Left lung (tissue), 14 donors: Measurements from ENCODE around the gene LIMS4. TPM values are rescaled to one million over a fixed set of nuclear protein-coding genes. Genes with fewer than 3 reads are reported as not detected.
"Not testable (repeated sequence)": the region's sequence is repeated elsewhere in the genome, so short reads cannot be mapped to it uniquely, and the experiment has no call there.

Experiments
- ATAC-seq: fragments of 200-7000 bp; cut with Tn5 transposase; one replicate; pipeline ENCODE4 v1.9.1; 2020; ENCODE audit warnings: moderate library complexity
- DNase-seq, 4 donors: peaks; one replicate each; pipeline ENCODE4 v3.0.0-alpha.2; 2013 to 2020
- H3K27ac ChIP-seq, 2 donors: fragments of 200-600 bp; sonication (generic) in 1 of 2; one replicate each; pipeline versions ENCODE4 v1.5.0 to v1.8.0; 2020 to 2021
- H3K27me3 ChIP-seq, 2 donors: fragments of 200-600 bp; sonication (generic) in 1 of 2; one replicate each; pipeline versions ENCODE4 v1.5.0 to v1.8.0; 2020 to 2021
- H3K36me3 ChIP-seq, 2 donors: fragments of 200-600 bp; sonication (generic) in 1 of 2; one replicate each; pipeline versions ENCODE4 v1.5.0 to v1.8.0; 2020 to 2021
- H3K4me1 ChIP-seq, 2 donors: fragments of 200-600 bp; one replicate each; pipeline ENCODE4 v1.8.0; 2021
- H3K4me3 ChIP-seq, 2 donors: fragments of 200-600 bp; sonication (generic) in 1 of 2; one replicate each; pipeline versions ENCODE4 v1.5.0 to v1.8.0; 2020 to 2021; ENCODE audit warnings: mild to moderate bottlenecking in 1 of 2
- H3K9me3 ChIP-seq, 2 donors: fragments of 200-600 bp; sonication (generic) in 1 of 2; one replicate each; pipeline versions ENCODE4 v1.5.0 to v1.8.0; 2020 to 2021
- intact Hi-C, 2 donors: fragments of 100-400 bp; cut with DNase I; formaldehyde crosslinking; loops; one replicate each; pipeline versions ENCODE4 v1.11.2 to v1.14.2; 2022
- long read RNA-seq, 12 donors: library from polyadenylated mRNA in 2 of 12; unstranded in 2 of 12; transcript quantifications; one replicate each; pipeline ENCODE4 v2.0.0 and lab custom pipeline, GENCODE V29; 2019 to 2026
- polyA plus RNA-seq, 6 donors: library from polyadenylated mRNA; unstranded; fragments of 120-200 nt; gene quantifications; one replicate each; pipeline ENCODE4 v1.2.1, GENCODE V29; 2013; ENCODE audit not compliant: insufficient read length in 6 of 6
- total RNA-seq, 2 donors: library from RNA; stranded (reverse); fragmentation: NEBNext Ultra II Directional; extraction: Animal tissue kit (Norgen Biotek cat#: 25700); gene quantifications; one replicate each; pipeline ENCODE4 v1.2.1, GENCODE V29; 2021
- donor health status: DM: no; HTN: yes; CAD: no.
- donor health status: DM: no; HTN: no; CAD: no.

Gene LIMS4
- total RNA-seq (1 to 10 TPM; 1.6 to 2.0 TPM), polyA plus RNA-seq (1 to 10 TPM; 1.0 to 4.5 (median 2.5) TPM)
- long read RNA-seq, donor 1, result 0 reads
- long read RNA-seq, donor 2, result 0 reads
- long read RNA-seq, donor 3, result 0 reads
- long read RNA-seq, donor 4, partial matches to known transcripts, result 1 of 1 reads
- long read RNA-seq, donor 4, other reads (novel, unspliced or antisense), result 0 of 1 reads
- long read RNA-seq, donor 5, result 0 reads
- long read RNA-seq, donor 6, partial matches to known transcripts, result 0 of 1 reads
- long read RNA-seq, donor 6, other reads (novel, unspliced or antisense), result 0 of 1 reads
- long read RNA-seq, donor 7, result 0 reads
- long read RNA-seq, donor 8, result 0 reads
- long read RNA-seq, donor 9, result 0 reads
- long read RNA-seq, donor 10, partial matches to known transcripts, result 0 of 1 reads
- long read RNA-seq, donor 10, other reads (novel, unspliced or antisense), result 0 of 1 reads
- long read RNA-seq, donor 11, result 0 reads
- long read RNA-seq, donor 12, partial matches to known transcripts, result 0 of 1 reads
- long read RNA-seq, donor 12, other reads (novel, unspliced or antisense), result 0 of 1 reads

DNA sequence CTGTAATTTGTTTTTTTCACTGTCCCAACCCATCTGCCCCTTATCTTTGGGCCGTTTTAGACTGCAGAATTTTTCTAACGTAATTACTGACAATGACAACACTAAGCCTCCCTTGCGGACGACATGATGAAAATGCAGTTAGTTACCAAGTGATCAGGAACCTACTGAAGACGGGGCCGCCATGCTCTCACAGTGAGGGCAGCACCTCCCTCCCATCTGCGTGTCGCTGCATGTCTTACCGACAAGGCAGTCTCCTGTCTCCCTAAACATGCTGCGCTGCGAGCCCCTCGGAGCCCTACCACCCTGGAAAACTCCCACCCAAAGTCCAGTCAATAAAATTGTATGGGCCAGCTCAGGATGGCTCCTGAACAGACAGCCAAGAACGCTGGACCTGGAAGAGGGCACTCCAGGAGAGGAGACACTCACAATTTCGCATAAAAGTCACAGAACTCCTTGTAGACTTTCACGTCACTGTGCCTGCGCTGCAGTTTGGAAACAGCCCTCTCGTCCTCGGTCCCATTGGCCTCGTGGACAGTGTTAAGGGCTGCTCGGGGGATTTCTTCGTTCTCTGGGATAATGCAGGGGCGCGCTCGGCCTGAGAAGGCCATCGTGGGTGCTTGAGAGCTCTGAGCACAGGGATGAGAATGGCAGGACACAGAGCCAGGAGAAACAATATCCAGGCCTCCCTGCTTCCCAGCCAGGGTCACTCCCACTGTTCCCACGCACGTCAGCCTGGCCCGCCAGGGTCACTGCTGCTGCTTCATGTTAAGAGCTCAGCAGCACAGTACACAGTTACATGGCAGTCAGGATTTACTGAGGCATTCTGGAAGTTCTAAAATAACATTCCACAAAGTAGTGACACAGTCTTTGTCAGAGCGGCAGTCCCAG is at the start of gene LIMS4:
Gene LIMS4 (minus strand): TSS at position 646 of the 888 bp plus-strand sequence. CDS start 38 bp downstream, at position 608.
- H3K36me3 ChIP-seq, H3K4me3 ChIP-seq, H3K27ac ChIP-seq, H3K9me3 ChIP-seq, H3K27me3 ChIP-seq, H3K4me1 ChIP-seq, intact Hi-C loops, DNase-seq: not testable (repeated sequence)
- ATAC-seq, result peak; percentile 56

DNA sequence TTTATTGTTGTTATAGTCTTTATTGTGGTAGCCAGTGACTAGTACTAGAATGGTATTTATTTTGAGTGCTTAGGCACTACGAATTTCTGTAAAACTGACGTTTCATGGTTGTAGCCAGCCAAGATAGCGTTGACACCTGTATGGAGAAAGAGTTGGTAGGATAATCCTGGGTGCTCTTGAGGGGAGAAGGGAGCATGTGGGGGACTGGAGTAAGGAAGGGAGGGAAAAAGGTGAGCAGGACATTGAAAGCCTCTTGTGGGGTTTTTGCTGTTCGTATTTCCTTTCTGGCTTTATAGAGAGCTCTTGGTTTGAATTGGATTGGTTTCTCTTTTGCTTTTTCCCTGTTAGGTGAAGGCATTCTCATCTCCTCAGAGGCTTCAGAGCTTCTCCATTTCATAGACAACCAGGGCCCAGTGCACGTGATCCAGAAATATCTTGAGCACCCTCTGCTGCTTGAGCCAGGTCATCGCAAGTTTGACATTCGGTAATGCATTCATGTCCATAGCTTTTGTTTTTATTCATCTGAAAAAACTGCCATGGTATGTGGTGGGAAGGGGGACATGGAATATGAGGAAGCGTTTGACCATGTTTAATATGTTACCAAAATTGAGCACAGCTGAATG is 27.2 kb upstream of the LIMS4 start:
- H3K4me1 ChIP-seq, DNase-seq, H3K36me3 ChIP-seq, intact Hi-C loops, H3K4me3 ChIP-seq, H3K27ac ChIP-seq, H3K9me3 ChIP-seq, H3K27me3 ChIP-seq: not testable (repeated sequence)
- ATAC-seq, result peak; percentile 98

DNA sequence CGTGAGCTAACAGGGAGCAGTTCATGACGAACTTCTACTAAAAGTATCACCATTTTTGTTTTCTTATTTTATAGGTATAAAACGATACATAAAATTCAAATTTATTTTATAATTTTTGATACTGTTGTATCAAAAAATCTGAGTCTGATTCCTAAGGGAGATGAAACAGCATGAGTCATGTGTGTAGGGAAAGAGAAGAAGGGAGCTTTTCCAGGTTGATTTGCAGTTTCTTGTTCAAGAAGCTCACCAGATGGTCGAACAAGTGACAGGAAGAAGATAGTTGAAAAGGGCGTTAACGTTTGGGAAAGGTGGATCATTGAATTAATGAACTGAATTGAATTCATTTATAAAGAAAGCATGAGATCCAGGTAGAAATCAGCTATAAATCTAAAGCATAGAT is 23.4 kb upstream of the LIMS4 start:
- H3K27ac ChIP-seq, DNase-seq, ATAC-seq, intact Hi-C loops, H3K4me1 ChIP-seq, H3K4me3 ChIP-seq, H3K36me3 ChIP-seq, H3K27me3 ChIP-seq, H3K9me3 ChIP-seq: not testable (repeated sequence)

- DNase-seq, H3K4me3 ChIP-seq, H3K9me3 ChIP-seq, H3K4me1 ChIP-seq, ATAC-seq, H3K27ac ChIP-seq, H3K36me3 ChIP-seq, H3K27me3 ChIP-seq, intact Hi-C loops: not testable (repeated sequence)
These were observed 21.9 kb upstream of the LIMS4 start for GRCh38 chr2:110494488-110494887.

DNA sequence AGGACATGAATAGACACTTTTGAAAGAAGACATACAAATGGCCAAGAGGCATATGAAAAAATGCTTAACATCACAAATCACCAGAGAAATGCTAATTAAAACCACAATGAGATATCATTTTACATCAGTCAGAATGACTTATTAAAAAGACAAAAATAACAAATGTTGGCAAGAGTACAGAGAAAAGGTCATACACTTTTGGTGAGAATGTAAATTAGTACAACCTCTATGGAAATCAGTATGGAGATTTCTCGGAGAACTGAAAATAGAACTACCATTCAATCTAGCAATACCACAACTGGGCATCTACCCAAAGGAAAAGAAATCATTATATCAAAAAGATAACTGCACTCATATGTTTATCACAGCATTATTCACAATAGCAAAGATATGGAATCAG is 16.4 kb upstream of the LIMS4 start:
- H3K4me3 ChIP-seq, intact Hi-C loops, H3K36me3 ChIP-seq, H3K27me3 ChIP-seq, H3K4me1 ChIP-seq, H3K9me3 ChIP-seq, DNase-seq, ATAC-seq, H3K27ac ChIP-seq: not testable (repeated sequence)

GRCh38 chr2:110482697-110483096 is 10.1 kb upstream of the LIMS4 start:
- H3K4me3 ChIP-seq, ATAC-seq, H3K9me3 ChIP-seq, H3K36me3 ChIP-seq, DNase-seq, H3K27me3 ChIP-seq, H3K27ac ChIP-seq, intact Hi-C loops, H3K4me1 ChIP-seq: not testable (repeated sequence)

DNA sequence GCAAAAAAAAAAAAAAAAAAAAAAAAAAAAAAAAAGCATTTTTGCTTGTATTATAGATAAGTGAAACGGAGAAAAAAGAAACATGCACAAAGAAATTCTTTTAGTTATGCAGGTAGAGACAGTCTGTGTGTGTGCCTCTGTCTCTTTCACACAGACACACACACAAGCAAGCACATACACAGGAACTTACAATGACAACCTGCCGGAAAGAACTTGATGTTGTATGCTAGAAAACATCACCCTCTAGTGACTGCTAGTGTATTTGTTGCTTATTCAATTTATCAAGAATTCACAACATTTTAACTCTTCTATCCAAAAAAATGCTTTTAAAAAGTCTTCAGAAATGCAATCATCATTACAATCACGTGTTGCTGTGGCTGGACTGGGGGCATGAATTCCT is 8.6 kb upstream of the LIMS4 start:
- DNase-seq, H3K27ac ChIP-seq, H3K27me3 ChIP-seq, H3K36me3 ChIP-seq, H3K9me3 ChIP-seq, intact Hi-C loops, H3K4me1 ChIP-seq, H3K4me3 ChIP-seq: not testable (repeated sequence)
- peak; percentile 78 for ATAC-seq

- ATAC-seq, H3K27me3 ChIP-seq, H3K27ac ChIP-seq, H3K4me3 ChIP-seq, intact Hi-C loops, H3K4me1 ChIP-seq, H3K36me3 ChIP-seq, H3K9me3 ChIP-seq, DNase-seq: not testable (repeated sequence)
These were observed 7.5 kb upstream of the LIMS4 start for GRCh38 chr2:110480084-110480483.

DNA sequence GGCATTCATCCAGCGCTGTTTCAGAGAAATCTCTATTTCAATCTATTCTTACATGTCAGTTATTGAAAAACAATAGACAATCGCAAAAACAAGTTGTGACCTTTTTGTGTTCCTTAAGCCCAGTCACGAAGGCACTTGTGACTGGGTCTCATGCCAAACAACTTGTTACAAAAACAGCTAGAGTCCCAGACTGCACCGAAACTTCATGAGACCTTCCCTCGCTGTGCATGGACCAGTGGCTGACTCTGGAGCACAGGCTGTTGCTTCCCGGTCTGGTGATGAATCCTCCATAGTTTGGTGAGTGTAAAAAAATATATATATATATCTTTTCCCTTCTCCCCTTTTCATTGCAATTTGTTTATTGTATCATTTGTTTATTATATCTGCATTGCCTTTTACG is 4.8 kb upstream of the LIMS4 start:
- ATAC-seq, result peak; percentile 58
- H3K27ac ChIP-seq, H3K4me3 ChIP-seq, H3K27me3 ChIP-seq, intact Hi-C loops, H3K9me3 ChIP-seq, H3K36me3 ChIP-seq, H3K4me1 ChIP-seq, DNase-seq: not testable (repeated sequence)

GRCh38 chr2:110476952-110477351 is 4.3 kb upstream of the LIMS4 start:
- peak; percentile 57 for ATAC-seq
- H3K27me3 ChIP-seq, intact Hi-C loops, H3K36me3 ChIP-seq, H3K4me1 ChIP-seq, DNase-seq, H3K9me3 ChIP-seq, H3K4me3 ChIP-seq, H3K27ac ChIP-seq: not testable (repeated sequence)

GRCh38 chr2:110475627-110476359 is 3.2 kb upstream of the LIMS4 start:
- H3K36me3 ChIP-seq, H3K4me3 ChIP-seq, intact Hi-C loops, DNase-seq, H3K9me3 ChIP-seq, H3K27me3 ChIP-seq, H3K27ac ChIP-seq, H3K4me1 ChIP-seq, ATAC-seq: not testable (repeated sequence)

GRCh38 chr2:110474898-110475297 is 2.3 kb upstream of the LIMS4 start:
- ATAC-seq, result peak; percentile 54
- intact Hi-C loops, H3K4me1 ChIP-seq, H3K4me3 ChIP-seq, H3K9me3 ChIP-seq, H3K36me3 ChIP-seq, H3K27me3 ChIP-seq, DNase-seq, H3K27ac ChIP-seq: not testable (repeated sequence)
